Neural progenitor cell (in vitro differentiated cells): ENCODE data around the gene ADAMTS12.

ENCODE experiments used
- CTCF ChIP-seq: fragments of 200-600 bp; sonication (generic); IDR thresholded peaks from 2 replicates; pipeline ENCODE4 v1.5.1; 2017; ENCODE audit warnings: antibody characterized with exemption, mild to moderate bottlenecking
- EZH2 ChIP-seq: fragments of 200-600 bp; sonication (generic); IDR thresholded peaks from 2 replicates; pipeline ENCODE4 v1.6.1; 2017; ENCODE audit warnings: antibody characterized with exemption, mild to moderate bottlenecking, moderate library complexity

GRCh38 chr5:33539212-33539611 is 352.6 kb downstream of the ADAMTS12 start:
- no peak for TF ChIP-seq CTCF
- no peak for TF ChIP-seq EZH2
